Measurements from ENCODE around the gene TMEM191C. TPM values are rescaled to one million over a fixed set of nuclear protein-coding genes. Genes with fewer than 3 reads are reported as not detected.
"Not testable (repeated sequence)": the region's sequence is repeated elsewhere in the genome, so short reads cannot be mapped to it uniquely, and the experiment has no call there.

TMEM191C gene
- total RNA-seq, 1 donor from 2014 or later: 1.5 TPM

- H3K9me3 ChIP-seq (replicated peaks); DNase-seq; H3K27ac ChIP-seq (replicated peaks); intact Hi-C loops (cut with micrococcal nuclease); H3K4me1 ChIP-seq; H3K27me3 ChIP-seq (ENCODE audit: low read depth); H3K4me3 ChIP-seq: not testable (repeated sequence)
- peaks cover 30% of the 10 kb centered on the region for H3K36me3 ChIP-seq
Observed at GRCh38 chr22:21442646-21443045, 24.5 kb upstream of the TMEM191C start.

DNA sequence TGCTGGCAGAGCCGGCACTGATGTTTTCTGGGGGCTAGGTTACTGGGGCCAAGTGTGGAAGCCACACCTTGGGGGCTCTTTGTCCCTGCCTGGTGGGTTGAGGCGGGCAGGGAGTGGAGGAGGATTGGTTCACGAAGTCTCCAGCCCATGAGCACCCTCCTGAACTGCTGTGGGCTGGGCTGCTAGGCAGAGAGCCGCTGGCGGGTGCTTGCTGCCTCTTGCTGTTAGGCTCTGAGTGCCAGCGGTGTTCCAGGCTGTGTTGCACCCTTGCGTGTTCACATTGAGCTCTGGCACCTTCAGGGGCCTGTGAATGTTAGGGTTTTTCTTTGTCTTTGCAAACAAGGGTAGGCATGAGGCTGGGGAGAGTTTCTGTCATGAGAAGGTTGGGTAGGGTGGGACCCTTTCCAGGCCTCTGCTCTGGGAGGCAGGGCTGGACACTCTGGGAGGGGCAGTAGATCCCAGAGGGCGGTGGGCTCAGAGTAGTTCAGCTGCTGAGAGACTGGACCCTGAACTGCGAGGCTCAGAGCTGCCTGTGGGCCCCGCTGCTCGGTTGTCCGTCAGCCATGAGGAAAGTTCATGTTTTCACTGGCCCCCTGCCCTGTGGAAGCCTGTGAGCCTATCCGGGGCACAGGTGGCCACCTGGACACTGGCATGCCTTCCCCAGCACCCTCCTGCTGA lies 24.0 kb upstream of the TMEM191C start:
- no peak for DNase-seq
- no peaks in the 10 kb centered on the region for H3K27me3 ChIP-seq (ENCODE audit: low read depth)

DNA sequence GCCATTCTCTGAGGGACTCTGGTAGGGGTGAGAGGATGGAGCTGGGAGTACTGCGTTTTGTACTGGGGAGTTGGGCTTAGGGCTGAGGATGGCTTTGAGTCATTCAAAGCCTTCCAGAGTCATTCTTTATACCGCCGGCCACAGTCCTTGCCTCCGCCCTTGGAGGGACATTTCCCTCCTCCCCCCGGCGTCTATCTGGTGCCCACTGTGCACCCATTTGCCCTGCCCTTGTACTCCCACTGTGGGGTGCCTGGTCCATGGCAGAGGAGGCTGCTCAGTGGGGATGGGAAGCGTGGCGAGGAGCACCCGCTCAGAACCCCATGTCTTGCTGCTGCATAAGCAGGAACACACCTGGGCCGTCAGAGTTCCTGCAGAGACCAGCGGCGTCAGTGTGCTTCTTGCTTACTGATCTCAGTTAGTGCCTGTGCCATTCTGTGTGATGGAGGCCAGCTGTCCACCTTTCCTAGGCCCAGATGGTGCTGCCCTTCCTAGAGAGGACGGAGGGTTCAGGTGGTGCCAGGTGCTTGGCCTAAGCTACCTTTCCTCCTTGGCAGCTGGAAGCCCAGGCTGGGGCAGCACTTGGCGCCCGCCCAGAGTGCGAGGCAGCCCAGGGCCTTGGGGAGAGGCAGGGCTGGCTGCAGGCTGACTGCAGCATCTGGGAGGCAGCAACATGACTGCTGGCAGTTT lies 23.3 kb upstream of the TMEM191C start:
- TF ChIP-seq CTCF (IDR thresholded peaks at IDR 0.05; ENCODE audit: borderline replicate concordance): no peak
- Histone ChIP-seq H3K36me3 (peaks cover 30% of the 10 kb centered on the region), H3K27me3 (ENCODE audit: low read depth) (no peaks in the 10 kb centered on the region), H3K9me3 (replicated peaks) (no peaks in the 10 kb centered on the region), H3K4me1 (peaks cover 9% of the 10 kb centered on the region), H3K27ac (replicated peaks) (no peak overlapping the region), H3K4me3 (no peak overlapping the region)
- intact Hi-C loops (cut with micrococcal nuclease): no loop called here
- DNase-seq: no peak

More for the DNA sequence above, 24.0 kb upstream of the TMEM191C start:
- Histone ChIP-seq H3K36me3 (peaks cover 30% of the 10 kb centered on the region), H3K4me3 (no peak overlapping the region), H3K4me1 (peaks cover 9% of the 10 kb centered on the region), H3K9me3 (replicated peaks) (no peaks in the 10 kb centered on the region), H3K27ac (replicated peaks) (no peak overlapping the region)
- intact Hi-C loops (cut with micrococcal nuclease): no loop called here
- no peak for TF ChIP-seq CTCF (IDR thresholded peaks at IDR 0.05; ENCODE audit: borderline replicate concordance)

GRCh38 chr22:21444701-21445436 lies 22.3 kb upstream of the TMEM191C start:
- no peaks in the 10 kb centered on the region for H3K27me3 ChIP-seq (ENCODE audit: low read depth)
- intact Hi-C loops (cut with micrococcal nuclease): no loop called here
- H3K36me3 ChIP-seq: peaks cover 30% of the 10 kb centered on the region
- no peak for DNase-seq
- H3K4me3 ChIP-seq: no peak overlapping the region
- H3K27ac ChIP-seq (replicated peaks): no peak overlapping the region
- H3K4me1 ChIP-seq: peaks cover 9% of the 10 kb centered on the region
- TF ChIP-seq CTCF (IDR thresholded peaks at IDR 0.05; ENCODE audit: borderline replicate concordance): no peak
- no peaks in the 10 kb centered on the region for H3K9me3 ChIP-seq (replicated peaks)

GRCh38 chr22:21445437-21446127 lies 21.6 kb upstream of the TMEM191C start:
- Histone ChIP-seq H3K27ac (replicated peaks) (no peak overlapping the region), H3K27me3 (ENCODE audit: low read depth) (no peaks in the 10 kb centered on the region), H3K4me3 (no peak overlapping the region), H3K36me3 (peaks cover 30% of the 10 kb centered on the region), H3K9me3 (replicated peaks) (no peaks in the 10 kb centered on the region), H3K4me1 (peaks cover 9% of the 10 kb centered on the region)
- intact Hi-C loops (cut with micrococcal nuclease): no loop called here
- no peak for DNase-seq
- no peak for TF ChIP-seq CTCF (IDR thresholded peaks at IDR 0.05; ENCODE audit: borderline replicate concordance)
